Lower lobe of right lung (tissue), 2 donors: ENCODE measurements around the gene SLC2A11. TPM values are rescaled to one million over a fixed set of nuclear protein-coding genes. Genes with fewer than 3 reads are reported as not detected.
A peak's percentile ranks its signal among the peaks of the same experiment; 100 is the strongest.

Experiments
- ATAC-seq, 2 donors: fragments of 200-7000 bp; cut with Tn5 transposase; one replicate each; pipeline ENCODE4 v1.9.1; 2020 to 2022; ENCODE audit warnings: mild to moderate bottlenecking in 2 of 2, moderate library complexity in 2 of 2
- DNase-seq: peaks from one replicate; pipeline ENCODE4 v3.0.0-alpha.2; 2020
- H3K27ac ChIP-seq: fragments of 200-600 bp; one replicate; pipeline ENCODE4 v1.8.0; 2022
- H3K27me3 ChIP-seq: fragments of 200-600 bp; one replicate; pipeline ENCODE4 v1.8.0; 2022; ENCODE audit warnings: low read depth
- H3K36me3 ChIP-seq: fragments of 200-600 bp; one replicate; pipeline ENCODE4 v1.8.0; 2022; ENCODE audit warnings: mild to moderate bottlenecking
- H3K4me1 ChIP-seq: fragments of 200-600 bp; one replicate; pipeline ENCODE4 v1.8.0; 2022
- H3K4me3 ChIP-seq: fragments of 200-600 bp; one replicate; pipeline ENCODE4 v1.8.0; 2022; ENCODE audit warnings: mild to moderate bottlenecking
- H3K9me3 ChIP-seq: fragments of 200-600 bp; one replicate; pipeline ENCODE4 v1.8.0; 2022
- intact Hi-C: fragments of 100-400 bp; cut with DNase I; formaldehyde crosslinking; loops from one replicate; pipeline ENCODE4 v1.11.0; 2022
- long read RNA-seq: library from polyadenylated mRNA; unstranded; transcript quantifications from one replicate; pipeline ENCODE4 v2.0.0, GENCODE V29; 2021
- total RNA-seq: library from RNA; stranded (reverse); fragmentation: NEBNext Ultra II Directional; extraction: Animal tissue kit (Norgen Biotek cat#: 25700); gene quantifications from one replicate; pipeline ENCODE4 v1.2.1, GENCODE V29; 2021
- TF ChIP-seq, protein P1 (sequence below): fragments of 200-600 bp; IDR thresholded peaks from one replicate; pipeline ENCODE4 v1.8.0; 2022; ENCODE audit warnings: antibody characterized with exemption, mild to moderate bottlenecking
- donor health status: DM: no; HTN: yes; CAD: no; lungs with severe emphysema.

Gene SLC2A11, protein sequence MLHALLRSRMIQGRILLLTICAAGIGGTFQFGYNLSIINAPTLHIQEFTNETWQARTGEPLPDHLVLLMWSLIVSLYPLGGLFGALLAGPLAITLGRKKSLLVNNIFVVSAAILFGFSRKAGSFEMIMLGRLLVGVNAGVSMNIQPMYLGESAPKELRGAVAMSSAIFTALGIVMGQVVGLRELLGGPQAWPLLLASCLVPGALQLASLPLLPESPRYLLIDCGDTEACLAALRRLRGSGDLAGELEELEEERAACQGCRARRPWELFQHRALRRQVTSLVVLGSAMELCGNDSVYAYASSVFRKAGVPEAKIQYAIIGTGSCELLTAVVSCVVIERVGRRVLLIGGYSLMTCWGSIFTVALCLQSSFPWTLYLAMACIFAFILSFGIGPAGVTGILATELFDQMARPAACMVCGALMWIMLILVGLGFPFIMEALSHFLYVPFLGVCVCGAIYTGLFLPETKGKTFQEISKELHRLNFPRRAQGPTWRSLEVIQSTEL
- 12.7 TPM for total RNA-seq
- long read RNA-seq, partial matches to known transcripts, result 6 of 12 reads
- long read RNA-seq, other reads (novel, unspliced or antisense), result 3 of 12 reads

GRCh38 chr22:23857606-23858483 is at the start of gene SLC2A11:
SLC2A11 (plus strand) TSS chr22:23857875; CDS start chr22:23858000, 125 bp downstream.
- intact Hi-C loops, result no loop called here
- peak within 1 kb of the TSS; percentile 87 for H3K27ac ChIP-seq
- TF ChIP-seq, protein P1, sequence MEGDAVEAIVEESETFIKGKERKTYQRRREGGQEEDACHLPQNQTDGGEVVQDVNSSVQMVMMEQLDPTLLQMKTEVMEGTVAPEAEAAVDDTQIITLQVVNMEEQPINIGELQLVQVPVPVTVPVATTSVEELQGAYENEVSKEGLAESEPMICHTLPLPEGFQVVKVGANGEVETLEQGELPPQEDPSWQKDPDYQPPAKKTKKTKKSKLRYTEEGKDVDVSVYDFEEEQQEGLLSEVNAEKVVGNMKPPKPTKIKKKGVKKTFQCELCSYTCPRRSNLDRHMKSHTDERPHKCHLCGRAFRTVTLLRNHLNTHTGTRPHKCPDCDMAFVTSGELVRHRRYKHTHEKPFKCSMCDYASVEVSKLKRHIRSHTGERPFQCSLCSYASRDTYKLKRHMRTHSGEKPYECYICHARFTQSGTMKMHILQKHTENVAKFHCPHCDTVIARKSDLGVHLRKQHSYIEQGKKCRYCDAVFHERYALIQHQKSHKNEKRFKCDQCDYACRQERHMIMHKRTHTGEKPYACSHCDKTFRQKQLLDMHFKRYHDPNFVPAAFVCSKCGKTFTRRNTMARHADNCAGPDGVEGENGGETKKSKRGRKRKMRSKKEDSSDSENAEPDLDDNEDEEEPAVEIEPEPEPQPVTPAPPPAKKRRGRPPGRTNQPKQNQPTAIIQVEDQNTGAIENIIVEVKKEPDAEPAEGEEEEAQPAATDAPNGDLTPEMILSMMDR, result peak; percentile 18
- DNase-seq, result peak; percentile 99
- peak within 1 kb of the TSS; percentile 83 for H3K4me3 ChIP-seq
- peaks cover 9% of the 10 kb centered on the region for H3K4me1 ChIP-seq
- peak; percentile 98 to 99 for ATAC-seq
- H3K9me3 ChIP-seq, result no peaks in the 10 kb centered on the region
- no peaks in the 10 kb centered on the region for H3K36me3 ChIP-seq
- H3K27me3 ChIP-seq, result no peaks in the 10 kb centered on the region

DNA sequence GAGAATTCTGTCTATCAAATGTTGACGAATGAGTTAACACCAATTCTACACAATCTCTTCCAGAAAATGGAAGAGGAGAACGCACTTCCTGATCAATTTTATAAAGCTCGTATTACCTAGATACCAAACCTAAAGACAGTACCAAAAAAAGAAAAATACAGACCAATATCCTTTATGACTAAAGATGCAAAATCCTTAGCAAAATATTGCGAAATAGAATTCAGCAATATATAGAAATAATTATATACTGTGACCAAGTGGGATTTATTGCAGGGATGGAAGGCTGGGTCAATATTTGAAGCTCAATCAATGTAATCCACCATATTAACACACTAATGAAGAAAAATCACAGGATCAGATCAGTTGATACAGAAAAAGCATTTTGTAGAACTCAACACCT is 45.3 kb upstream of the SLC2A11 start:
- Histone ChIP-seq H3K9me3 (no peaks in the 10 kb centered on the region), H3K36me3 (peaks cover 83% of the 10 kb centered on the region), H3K4me3 (no peak overlapping the region), H3K27ac (no peak overlapping the region), H3K4me1 (no peaks in the 10 kb centered on the region), H3K27me3 (no peaks in the 10 kb centered on the region)
- TF ChIP-seq, protein P1, result no peak
- DNase-seq, result no peak
- intact Hi-C loops, result no loop called here
- ATAC-seq, result no peak

- Histone ChIP-seq H3K36me3 (peaks cover 91% of the 10 kb centered on the region), H3K9me3 (no peaks in the 10 kb centered on the region), H3K4me1 (no peaks in the 10 kb centered on the region), H3K4me3 (no peak overlapping the region), H3K27ac (no peak overlapping the region), H3K27me3 (no peaks in the 10 kb centered on the region)
- no peak for ATAC-seq
- TF ChIP-seq, protein P1, result no peak
- peak; percentile 3 for DNase-seq
- intact Hi-C loops, result no loop called here
Observed at GRCh38 chr22:23815541-23816155, 42.0 kb upstream of the SLC2A11 start.

- ATAC-seq (peak in 1 of 2 donors; percentile 30), DNase-seq (peak; percentile 14)
- Histone ChIP-seq H3K9me3 (no peaks in the 10 kb centered on the region), H3K36me3 (peaks cover 91% of the 10 kb centered on the region), H3K27me3 (no peaks in the 10 kb centered on the region), H3K4me1 (no peaks in the 10 kb centered on the region), H3K4me3 (no peak overlapping the region), H3K27ac (no peak overlapping the region)
- intact Hi-C loops, result no loop called here
- TF ChIP-seq, protein P1, result no peak
Observed at GRCh38 chr22:23816156-23816976, 41.3 kb upstream of the SLC2A11 start.
